K562 (cell line): ENCODE results near the gene LRRC4C. TPM values are rescaled to one million over a fixed set of nuclear protein-coding genes. Genes with fewer than 3 reads are reported as not detected.

Experiments used
- C11orf30 ChIP-seq: fragments of 450-650 bp; IDR thresholded peaks from 2 replicates; pipeline ENCODE4 v1.6.1; 2016; ENCODE audit warnings: low read depth, mild to moderate bottlenecking
- CBFA2T2 ChIP-seq: fragments of 450-650 bp; conservative IDR thresholded peaks from 2 replicates; pipeline ENCODE4 v1.6.1; 2017; ENCODE audit warnings: mild to moderate bottlenecking
- GABPB1 ChIP-seq: sonication (generic); formaldehyde crosslinking; IDR thresholded peaks from 2 replicates; pipeline ENCODE4 v1.8.0; 2022; ENCODE audit warnings: mild to moderate bottlenecking, missing genetic modification reagents
- ZNF274 ChIP-seq: IDR thresholded peaks from 2 replicates; pipeline ENCODE4 v1.6.1; 2011; ENCODE audit warnings: low read depth, mild to moderate bottlenecking, low read length, moderate library complexity, borderline replicate concordance
- polyA plus RNA-seq, 8 experiments: library from polyadenylated mRNA; depleted of rRNA in 4 of 8; stranded (reverse) in 5 of 8; unstranded in 3 of 8; fragments of >200 nt; fragmentation: Nextera tagmentation in 2 of 8; fragmentation: Illumina TruSeq in 1 of 8; extraction: Ambion mirVana in 2 of 8; extraction: Trizol in 1 of 8; gene quantifications; 2 replicates each; pipeline versions ENCODE4 v1.2.1 to v1.2.3, GENCODE V29; 2011 to 2014; ENCODE audit warnings: inconsistent platforms in 1 of 8, missing spikeins in 1 of 8
- total RNA-seq, 7 experiments: library from RNA; depleted of rRNA in 6 of 7; stranded (reverse); fragments of >200 nt in 6 of 7; fragmentation: Illumina TruSeq in 2 of 7; extraction: Trizol in 2 of 7; gene quantifications; 2 replicates each; pipeline versions ENCODE4 v1.2.1 to v1.2.3, GENCODE V29; 2011 to 2021; ENCODE audit warnings: low replicate concordance in 1 of 7
- TF ChIP-seq, protein P1 (sequence below): fragments of 250-450 bp; sonication (Bioruptor Pico); IDR thresholded peaks from 2 replicates; pipeline ENCODE4 v1.5.0; 2021
- TF ChIP-seq, protein P2 (sequence below): fragments of 450-650 bp; IDR thresholded peaks from 2 replicates; pipeline ENCODE4 v1.6.1; 2017; ENCODE audit warnings: antibody characterized with exemption, mild to moderate bottlenecking

The LRRC4C gene
- total and polyA plus RNA-seq, 9 of the 15 experiments (the other 6 are each of a cell fraction or from before 2014, with no cell fraction given), result not detected

DNA sequence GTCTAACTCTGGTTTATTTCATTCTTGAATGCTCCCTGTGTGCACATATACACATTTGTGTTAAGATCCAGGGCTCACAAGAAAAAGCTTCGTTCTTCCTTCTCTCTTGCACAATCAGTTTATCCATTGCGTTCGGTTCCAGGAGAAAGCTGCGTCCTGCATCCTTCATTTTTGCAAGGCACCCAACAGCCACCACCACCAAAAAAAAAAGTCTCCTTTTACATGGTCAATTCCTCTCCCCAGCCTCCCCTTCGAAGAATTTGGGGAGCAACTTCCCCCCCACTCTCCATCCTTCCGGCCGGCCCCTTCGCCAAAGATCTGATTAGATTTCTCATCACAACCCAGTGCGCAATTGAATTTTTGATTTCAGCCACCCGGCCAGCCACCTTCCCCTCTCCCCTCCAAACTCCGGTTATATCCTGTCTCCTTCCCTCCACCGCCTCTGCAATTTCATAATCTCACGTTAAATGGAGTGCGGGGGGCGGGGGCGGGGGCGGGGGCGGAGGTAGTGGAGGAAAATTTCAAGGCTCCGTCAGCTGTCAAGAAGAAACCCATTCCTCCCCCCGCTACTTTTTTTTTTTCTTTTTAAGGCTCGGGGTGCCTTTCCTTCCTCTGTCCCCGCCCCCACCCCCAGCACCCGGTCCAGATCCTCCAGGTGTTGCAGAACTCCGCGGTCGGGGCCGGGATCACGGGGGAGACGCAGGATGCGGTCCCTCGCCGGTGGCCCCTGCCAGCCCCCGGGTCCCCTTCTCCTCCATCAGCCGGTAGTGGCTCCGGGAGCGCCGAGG, 1166.5 kb downstream of the LRRC4C start (continued):
- TF ChIP-seq, protein P1, sequence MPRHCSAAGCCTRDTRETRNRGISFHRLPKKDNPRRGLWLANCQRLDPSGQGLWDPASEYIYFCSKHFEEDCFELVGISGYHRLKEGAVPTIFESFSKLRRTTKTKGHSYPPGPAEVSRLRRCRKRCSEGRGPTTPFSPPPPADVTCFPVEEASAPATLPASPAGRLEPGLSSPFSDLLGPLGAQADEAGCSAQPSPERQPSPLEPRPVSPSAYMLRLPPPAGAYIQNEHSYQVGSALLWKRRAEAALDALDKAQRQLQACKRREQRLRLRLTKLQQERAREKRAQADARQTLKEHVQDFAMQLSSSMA (CRISPR knock-in tag), result no peak
- TF ChIP-seq C11orf30 (no peak), CBFA2T2 (no peak), GABPB1 (CRISPR knock-in tag) (no peak), ZNF274 (no peak)
- TF ChIP-seq, protein P2, sequence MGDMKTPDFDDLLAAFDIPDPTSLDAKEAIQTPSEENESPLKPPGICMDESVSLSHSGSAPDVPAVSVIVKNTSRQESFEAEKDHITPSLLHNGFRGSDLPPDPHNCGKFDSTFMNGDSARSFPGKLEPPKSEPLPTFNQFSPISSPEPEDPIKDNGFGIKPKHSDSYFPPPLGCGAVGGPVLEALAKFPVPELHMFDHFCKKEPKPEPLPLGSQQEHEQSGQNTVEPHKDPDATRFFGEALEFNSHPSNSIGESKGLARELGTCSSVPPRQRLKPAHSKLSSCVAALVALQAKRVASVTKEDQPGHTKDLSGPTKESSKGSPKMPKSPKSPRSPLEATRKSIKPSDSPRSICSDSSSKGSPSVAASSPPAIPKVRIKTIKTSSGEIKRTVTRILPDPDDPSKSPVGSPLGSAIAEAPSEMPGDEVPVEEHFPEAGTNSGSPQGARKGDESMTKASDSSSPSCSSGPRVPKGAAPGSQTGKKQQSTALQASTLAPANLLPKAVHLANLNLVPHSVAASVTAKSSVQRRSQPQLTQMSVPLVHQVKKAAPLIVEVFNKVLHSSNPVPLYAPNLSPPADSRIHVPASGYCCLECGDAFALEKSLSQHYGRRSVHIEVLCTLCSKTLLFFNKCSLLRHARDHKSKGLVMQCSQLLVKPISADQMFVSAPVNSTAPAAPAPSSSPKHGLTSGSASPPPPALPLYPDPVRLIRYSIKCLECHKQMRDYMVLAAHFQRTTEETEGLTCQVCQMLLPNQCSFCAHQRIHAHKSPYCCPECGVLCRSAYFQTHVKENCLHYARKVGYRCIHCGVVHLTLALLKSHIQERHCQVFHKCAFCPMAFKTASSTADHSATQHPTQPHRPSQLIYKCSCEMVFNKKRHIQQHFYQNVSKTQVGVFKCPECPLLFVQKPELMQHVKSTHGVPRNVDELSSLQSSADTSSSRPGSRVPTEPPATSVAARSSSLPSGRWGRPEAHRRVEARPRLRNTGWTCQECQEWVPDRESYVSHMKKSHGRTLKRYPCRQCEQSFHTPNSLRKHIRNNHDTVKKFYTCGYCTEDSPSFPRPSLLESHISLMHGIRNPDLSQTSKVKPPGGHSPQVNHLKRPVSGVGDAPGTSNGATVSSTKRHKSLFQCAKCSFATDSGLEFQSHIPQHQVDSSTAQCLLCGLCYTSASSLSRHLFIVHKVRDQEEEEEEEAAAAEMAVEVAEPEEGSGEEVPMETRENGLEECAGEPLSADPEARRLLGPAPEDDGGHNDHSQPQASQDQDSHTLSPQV, result no peak
